OCI-LY3 (cell line): ENCODE data around the gene FRAS1.

Experiments used
- EZH2phosphoT487 ChIP-seq: fragments of 200-600 bp; shearing (Covaris generic); IDR thresholded peaks from 2 replicates; pipeline ENCODE4 v1.6.1; 2018; ENCODE audit warnings: antibody characterized with exemption, mixed run types, low read depth
- TF ChIP-seq, protein P1 (sequence below): fragments of 200-600, 300-600 bp; sonication (generic); IDR thresholded peaks from 2 replicates; pipeline ENCODE4 v1.5.1; 2014; ENCODE audit warnings: antibody characterized with exemption, low read length, low read depth

DNA sequence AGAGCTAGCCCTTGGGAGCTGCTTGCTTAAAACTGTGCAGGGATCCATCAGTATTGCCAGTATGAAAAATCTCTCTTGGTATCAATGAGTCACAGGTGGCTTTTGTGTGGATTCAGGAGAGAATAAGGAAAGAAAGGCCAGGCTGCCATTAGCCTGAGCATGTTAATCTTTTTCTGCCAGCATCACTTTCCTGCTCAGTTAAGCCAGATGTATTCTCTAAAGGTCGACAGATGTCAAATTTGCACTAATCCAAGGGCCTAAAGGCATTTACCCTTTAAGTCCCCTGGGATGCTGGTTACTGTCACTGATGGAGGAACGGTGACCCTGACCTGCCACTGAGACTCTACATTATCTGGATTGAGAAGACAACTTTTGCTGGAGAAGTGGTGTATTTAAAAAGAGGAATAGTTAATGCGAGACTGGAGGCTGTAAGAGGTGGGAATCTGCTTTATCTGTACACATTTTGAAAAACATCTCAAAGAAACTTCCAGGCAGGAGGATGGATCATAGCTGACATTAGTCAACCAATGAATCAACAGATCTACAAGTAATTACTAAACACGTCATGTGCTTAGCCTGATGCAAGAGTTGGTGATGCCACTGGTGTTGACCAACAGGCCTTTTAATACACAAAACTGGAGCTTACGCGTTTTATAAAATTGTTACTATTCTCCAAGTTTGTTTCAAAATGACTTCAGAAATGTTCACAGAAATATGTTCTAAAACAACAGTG, 253.1 kb downstream of the FRAS1 start:
- TF ChIP-seq, protein P1, sequence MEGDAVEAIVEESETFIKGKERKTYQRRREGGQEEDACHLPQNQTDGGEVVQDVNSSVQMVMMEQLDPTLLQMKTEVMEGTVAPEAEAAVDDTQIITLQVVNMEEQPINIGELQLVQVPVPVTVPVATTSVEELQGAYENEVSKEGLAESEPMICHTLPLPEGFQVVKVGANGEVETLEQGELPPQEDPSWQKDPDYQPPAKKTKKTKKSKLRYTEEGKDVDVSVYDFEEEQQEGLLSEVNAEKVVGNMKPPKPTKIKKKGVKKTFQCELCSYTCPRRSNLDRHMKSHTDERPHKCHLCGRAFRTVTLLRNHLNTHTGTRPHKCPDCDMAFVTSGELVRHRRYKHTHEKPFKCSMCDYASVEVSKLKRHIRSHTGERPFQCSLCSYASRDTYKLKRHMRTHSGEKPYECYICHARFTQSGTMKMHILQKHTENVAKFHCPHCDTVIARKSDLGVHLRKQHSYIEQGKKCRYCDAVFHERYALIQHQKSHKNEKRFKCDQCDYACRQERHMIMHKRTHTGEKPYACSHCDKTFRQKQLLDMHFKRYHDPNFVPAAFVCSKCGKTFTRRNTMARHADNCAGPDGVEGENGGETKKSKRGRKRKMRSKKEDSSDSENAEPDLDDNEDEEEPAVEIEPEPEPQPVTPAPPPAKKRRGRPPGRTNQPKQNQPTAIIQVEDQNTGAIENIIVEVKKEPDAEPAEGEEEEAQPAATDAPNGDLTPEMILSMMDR: no peak
- no peak for TF ChIP-seq EZH2phosphoT487
